RPMI8226 (cell line): ENCODE data around the gene NUDT4.
"Not testable (repeated sequence)": the region's sequence is repeated elsewhere in the genome, so short reads cannot be mapped to it uniquely, and the experiment has no call there.

ENCODE experiments used
- DNase-seq: peaks from one replicate; pipeline ENCODE4 v3.0.0-alpha.2; 2015

NUDT4 gene

DNA sequence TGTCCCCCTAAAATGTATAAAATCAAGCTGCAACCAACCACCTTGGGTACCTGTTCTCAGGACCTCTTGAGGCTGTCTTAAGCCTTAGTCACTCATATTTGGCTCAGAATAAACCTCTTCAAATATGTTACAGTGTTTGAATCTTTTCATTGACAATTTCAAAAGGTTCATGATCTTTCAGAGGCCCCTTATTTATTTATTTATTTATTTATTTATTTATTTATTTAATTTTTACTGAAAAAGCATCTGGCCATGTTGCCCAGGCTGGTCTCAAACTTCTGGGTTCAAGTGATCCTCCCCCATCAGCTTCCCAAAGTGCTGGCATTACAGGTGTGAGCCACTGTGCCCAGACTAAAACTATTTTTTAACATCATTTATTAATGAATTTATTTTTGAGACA, 8.2 kb upstream of the NUDT4 start:
- no peak for DNase-seq

DNA sequence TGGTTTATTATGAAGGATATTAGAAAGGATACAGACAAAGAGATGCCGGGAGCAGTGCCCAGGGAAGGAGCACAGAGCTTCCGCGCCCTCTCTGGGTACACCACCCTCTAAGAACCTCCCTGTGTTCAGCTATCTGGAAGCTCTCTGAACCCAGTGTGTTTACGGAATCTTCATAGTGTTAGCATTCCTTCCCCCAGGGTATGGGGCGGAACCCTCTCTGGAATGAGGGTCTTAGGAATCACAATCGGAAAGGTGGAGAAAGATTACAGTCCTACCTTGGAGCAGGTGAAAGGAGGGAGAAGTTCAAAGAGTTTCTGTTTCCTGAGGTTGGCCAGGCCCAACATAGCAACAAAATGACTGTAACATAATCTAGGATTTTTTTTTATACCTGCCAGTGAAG, 6.8 kb upstream of the NUDT4 start:
- DNase-seq: no peak

DNA sequence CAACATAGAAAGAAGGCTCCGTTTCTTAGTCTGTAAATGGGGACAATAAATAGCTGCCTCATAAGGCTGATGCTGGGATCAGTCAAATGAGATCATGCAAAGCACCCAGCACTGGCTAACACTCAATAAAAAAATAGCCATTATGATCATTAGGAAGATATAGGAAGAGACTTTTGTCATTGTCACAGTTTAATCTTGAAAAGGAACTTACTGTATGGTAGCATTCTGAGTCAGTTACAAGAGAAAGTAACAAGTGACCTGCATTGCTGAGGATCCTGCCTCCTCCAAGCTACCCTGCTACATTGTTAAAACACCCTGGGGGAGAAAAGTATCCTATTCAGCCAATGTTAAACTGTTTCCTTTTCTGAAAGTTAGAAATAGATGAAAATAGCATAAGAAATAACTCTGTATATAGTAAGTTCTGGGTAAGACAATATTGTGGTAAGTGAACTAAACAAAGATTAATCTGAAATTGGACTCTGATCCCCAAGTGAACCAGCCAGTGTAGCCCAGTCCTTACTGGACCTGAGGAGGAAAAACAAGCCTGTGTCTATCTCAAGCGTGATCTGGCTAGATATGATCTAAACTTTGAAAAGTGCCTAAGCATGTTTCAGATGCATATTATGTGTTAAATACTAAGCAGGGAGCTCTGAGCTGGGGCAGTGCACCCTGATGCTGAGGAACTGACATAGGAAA, 3.6 kb upstream of the NUDT4 start:
- no peak for DNase-seq

DNA sequence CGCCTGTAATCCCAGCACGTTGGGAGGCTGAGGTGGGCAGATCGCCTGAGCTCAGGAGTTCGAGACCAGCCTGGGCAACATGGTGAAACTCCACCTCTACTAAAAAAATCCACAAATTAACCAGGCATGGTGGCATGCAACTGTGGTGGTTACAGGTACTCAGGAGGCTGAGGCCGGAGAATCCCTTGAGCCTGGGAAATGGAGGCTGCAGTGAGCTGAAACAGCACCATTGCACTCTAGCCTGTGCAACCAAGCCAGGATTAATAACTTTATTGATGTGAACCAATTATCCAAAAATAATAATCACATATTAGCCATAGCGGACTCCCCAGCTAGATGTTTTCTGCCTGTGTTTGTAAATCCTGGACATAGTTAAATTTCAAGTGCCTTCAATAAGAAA, 1.8 kb upstream of the NUDT4 start:
- DNase-seq: no peak

DNA sequence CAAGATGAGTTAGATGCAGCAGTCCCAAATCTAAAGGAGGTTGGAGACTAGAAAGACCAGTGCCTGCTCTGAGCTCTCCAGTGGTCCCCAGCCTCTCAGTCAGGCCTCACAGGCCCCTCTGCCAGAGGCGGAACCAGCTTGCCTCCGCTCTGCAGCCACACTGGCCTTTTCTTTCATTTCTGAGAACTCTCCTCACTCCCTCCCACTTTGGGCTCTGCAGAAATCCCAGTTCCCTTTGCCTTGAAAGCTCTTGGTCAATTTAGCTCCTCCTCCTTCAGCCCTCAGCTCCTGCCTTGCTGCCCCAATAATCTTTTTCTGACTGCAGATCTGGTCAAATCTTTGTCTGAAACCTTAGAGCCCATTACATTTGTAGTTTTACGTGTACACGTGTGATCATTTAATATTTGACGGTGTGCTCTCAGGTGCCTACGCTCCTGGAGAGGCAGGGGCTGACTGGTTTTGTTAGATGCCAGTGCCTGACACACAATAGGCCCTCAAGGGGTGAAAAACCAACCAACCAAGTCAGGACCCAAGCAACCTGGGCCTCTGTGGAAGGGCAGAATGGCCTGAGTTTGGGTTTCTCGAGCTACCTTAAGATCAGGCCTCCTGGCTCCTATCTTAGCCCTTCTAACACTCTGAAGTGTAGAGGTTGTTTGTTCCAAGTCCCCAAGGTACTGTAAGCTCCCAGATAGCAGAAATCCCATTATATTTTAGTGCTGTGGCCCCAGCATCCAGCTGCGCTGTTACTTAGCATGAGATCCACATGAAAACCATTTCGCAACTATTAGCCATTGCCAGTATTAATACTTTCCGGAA, 1.1 kb upstream of the NUDT4 start:
- DNase-seq: no peak

DNA sequence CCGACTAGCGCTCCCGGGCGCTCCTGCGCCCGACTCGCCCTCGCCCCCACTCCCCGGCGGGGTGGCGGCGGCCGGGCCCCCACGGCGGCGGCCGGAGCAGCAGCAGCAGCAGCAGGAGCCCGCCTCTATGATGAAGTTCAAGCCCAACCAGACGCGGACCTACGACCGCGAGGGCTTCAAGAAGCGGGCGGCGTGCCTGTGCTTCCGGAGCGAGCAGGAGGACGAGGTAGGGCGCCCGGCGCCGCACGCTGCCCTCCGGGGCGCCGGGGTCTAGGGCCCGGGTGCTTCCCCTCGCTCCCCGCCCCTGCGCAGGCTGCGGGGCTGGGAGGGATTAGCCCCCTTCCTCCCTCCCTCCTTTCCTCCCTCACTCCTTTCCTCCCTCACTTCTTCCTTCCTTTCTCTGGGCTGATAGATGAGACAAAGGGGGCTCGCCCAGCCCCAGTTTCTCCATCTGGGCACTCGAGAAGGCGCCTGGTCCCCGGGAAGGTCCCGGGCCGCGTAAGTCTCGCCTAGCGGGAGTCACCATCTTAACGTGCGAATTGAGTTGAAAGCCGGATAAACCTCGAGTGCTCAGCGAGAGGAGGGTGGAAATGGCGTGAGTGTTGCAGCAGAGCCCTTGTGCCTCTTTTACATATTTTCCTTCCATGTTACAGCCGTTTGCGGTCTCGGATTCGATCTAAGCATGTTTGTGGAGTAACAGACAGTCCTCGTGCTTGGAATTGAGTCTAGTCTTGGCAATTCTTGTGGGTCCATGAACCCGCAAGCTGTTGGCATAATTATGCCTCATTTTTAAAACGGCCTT, 672 bp downstream of the NUDT4 start:
- peak; percentile 58 for DNase-seq

DNA sequence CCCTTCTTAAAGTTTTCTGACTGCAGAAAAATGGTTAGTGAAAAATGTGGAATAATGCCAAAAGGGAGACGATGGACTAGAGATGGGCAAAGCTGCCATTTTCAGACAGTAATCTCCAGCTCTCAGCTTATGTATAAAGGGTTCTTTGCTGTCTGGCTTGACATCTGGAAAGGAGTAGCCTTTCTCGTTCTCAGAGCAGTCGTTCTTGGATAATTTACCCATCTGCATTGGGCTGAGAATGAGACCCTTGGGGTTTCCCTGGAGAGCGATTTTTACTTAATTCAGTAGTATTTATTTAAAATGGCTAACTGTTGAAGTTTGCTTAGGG, 1.2 kb downstream of the NUDT4 start:
- DNase-seq: peak; percentile 39

DNA sequence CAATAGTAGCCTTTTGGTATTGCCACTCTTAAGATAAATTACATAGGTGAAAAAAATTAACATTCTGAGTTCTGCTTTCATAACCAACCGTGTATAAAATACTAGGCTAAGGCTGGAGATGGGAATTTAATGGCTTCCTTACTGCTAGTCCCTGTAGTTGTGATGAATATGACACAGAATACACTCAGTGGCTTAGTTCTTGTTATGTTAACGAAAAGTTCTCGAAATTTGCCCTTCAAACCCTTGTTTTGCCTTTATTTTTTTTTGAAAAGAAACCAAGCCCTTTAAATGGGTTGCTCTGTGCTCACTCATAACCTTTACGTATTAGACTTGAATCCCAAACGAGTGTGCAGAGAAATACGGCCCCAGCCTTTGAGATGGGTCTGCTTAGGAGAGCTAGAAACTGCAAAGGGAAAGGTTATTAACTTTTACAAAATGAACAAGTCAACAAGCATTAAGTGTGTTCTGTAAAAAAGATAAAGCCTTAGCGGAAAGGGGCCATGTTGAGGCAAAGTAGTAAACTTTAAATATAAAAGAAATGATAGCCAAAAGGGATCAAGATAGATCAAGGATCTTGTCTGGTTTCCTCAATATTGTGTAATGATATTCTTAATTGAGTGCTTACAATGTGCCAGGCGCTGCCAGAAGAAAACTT, 1.7 kb downstream of the NUDT4 start:
- no peak for DNase-seq

DNA sequence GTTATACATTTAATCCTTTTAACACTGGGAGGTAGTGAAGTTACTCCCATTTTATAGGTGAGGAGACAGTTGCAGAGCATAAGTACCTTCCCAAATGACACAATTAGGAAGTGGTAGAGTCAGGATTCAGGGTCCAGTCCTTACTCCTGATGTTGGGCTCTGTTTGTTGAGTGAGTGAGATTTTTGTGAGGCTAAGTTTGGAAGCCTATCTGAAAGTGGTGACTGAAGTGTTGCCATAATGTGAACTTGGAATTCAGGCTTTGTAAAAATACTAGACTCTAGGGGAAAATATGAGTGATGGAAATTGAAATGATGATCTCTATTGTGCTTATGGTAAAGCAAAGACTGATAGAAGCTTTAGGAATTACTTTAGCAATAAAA, 2.2 kb downstream of the NUDT4 start:
- no peak for DNase-seq

DNA sequence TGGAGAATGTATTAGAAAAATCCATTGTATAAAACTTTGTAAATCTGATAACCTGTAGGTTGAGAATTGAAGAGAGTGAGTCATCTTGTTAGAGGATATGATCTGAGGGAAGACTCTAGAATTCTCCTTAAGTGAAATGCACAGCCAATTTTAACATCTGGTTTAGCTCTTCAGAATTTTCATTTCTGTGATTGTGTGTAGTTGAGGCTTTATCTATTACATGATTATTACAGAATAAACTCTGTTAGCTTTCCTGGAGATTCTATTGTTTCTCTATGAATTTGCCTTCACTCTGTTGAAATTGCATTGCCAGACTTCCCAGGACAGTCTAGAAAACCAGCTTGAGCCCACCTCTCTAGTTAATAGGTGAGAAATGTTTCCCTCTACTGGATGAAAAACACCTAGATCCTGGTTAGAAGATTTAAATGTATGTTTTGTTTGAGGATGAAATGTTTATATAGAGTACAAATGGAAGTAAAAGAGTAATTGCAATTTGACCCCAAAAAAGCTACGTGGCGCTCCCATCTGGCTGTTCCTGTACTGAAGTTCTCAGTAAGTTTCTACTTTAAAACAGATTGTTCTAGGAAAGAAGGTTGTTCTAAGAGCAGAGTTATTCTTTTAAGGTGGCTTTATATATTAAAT, 2.9 kb downstream of the NUDT4 start:
- DNase-seq: peak; percentile 21

DNA sequence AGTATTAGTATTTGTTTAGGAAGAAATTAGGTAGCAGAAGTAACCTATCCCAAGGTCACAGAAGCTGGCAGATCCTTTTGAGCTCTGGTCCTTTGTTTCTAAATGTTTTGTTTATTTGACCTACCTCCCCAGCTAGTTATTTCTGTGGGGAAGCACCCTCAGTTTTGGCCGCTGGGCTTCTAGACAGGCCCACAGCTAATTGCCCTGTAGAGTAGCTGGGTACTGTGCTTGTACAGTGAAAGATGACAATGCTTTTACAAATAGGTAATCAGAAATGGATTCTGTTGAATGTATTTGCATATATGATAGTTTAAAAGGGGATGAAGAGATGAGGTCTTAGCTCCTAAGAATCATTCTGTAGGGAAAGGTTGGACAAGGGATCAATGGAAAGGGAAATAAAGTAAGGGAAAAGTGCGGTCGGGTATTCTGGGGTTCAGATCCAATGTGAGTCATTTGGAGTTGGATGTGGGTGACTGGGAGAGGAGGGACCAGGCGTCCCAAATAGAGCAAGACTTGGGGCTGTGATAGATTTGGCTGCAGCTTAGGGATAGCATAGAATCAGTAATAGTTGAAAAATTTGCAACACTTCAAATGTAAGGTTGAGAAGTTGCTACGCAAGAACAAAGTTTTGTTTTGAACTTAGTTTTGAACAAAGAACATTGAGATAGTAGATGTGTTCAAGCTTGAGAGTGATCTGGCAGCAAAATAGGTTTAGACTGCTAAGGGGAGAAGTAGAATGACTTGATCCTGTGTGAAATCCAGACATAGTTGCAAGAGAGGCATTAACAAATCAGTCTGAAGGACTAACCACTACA, 3.6 kb downstream of the NUDT4 start:
- DNase-seq: no peak

DNA sequence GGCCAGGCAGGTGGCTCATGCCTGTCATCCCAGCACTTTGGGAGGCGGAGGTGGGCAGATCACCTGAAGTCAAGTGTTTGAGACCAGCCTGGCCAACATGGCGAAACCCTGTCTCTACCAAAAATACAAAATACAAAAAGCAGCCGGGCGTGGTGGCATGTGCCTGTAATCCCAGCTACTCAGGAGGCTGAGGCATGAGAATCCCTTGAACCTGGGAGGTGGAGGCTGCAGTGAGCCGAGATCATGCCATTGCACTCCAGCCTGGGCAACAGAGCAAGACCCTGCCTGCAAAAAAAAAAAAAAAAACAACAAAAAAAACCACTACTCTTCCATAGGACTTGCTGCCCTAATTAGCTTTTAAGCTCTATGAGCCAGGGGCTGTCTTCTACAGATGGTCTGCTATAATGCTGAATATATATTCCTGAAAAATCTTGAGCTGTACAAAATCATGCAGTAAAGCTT, 4.3 kb downstream of the NUDT4 start:
- not testable (repeated sequence) for DNase-seq

DNA sequence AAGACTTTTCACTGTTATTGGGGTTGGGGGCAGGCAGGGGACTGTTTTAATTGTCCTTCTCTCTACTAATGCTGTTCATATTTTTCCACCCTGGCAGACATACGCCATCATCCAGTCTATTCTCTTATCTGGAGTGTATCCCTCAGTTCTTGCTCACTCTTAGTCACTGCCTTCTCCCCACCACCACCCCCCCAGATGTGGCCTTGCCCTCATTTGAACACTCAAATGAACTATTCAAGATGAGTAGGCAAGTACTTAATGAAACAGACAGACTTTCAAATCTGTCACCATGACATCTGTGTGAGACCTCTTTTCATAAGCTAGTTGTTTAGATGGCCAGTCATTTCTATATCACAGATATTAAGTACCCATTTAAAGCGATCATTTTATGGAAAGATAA, 10.1 kb downstream of the NUDT4 start:
- DNase-seq: no peak

DNA sequence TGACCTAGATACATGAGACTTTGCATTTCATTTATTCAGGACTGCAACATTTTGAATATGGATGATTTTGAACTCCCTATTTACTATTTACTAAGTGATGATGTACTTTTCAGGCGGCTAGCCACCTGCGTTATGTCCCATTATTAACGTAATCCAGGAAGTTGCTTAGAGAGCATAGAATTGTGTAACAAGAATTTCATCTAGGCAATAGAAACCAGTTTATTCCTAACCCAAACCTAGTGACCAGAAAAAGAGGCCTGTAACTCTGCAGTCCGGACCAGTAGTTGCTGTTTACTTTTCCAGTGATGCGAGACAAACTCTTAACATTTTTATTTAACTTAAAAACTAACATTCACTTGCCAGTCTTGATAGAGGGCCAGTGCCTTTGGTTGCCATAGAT, 12.3 kb downstream of the NUDT4 start:
- no peak for DNase-seq

DNA sequence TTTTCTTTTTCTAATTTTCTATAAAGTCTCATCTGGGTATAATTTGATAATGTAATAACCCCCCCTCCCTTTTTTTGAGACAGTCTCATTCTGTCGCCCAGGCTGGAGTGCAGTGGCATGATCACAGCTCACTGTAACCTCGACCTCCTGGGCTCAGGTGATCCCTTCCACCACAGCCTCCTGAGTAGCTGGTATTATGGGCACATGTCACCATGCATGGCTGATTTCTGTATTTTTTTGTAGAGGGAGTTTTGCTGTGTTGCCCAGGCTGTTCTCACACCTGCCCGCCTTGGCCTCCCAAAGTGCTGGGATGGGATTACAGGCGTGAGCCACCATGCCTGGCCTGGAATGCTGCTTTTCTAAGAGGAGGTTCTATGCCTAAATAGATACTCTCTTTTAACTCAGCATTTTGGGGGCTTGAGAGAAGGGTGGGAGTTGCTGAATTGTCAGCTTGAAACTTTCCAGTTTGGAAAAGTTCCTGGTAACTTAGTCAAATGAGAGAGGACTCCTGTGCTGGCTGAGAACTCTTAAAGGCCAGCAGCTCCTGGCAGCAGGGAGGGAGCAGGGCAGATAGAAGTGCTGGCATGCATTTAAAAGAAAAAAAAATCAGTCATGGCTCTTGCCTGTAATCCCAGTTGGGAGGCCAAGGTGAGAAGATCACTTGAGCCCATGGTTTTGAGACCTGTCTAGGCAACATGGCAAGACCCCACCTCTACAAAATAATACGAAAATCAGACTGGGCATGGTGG, 13.0 kb downstream of the NUDT4 start:
- DNase-seq: no peak

DNA sequence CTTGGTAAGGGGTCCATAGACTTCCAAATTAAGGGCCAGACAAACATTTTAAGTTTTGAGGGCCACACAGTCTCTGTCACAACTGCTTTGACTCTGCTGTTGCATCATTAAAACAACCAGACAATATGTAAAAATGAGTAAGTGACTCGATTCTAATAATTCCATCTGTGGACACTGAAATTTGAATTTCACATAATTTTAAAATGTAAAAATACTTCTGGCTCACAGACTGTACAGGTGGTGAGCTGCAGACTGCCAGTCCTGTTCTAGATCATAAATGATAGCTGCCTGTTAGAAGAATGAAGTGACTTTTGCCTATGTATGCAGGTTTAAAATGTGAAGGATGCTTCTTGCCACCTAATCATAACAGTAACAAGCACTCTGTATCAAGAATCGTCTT, 15.7 kb downstream of the NUDT4 start:
- no peak for DNase-seq

DNA sequence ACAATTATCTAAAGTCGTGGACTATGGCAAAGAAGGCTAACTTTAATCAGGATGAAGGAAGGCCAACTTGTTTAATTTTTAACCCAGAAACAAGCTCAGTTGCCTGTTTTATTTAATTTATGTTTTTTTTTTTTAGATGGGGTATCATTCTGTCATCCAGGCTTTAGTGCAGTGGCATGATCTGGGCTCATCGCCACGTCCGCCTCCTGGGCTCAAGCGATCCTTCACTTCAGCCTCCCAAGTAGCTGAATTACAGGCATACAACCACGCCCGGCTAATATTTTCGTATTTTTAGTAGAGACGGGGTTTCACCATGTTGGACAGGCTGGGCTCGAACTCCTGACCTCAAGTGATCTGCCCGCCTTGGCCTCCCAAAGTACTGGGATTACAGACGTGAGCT, 19.7 kb downstream of the NUDT4 start:
- DNase-seq: no peak

DNA sequence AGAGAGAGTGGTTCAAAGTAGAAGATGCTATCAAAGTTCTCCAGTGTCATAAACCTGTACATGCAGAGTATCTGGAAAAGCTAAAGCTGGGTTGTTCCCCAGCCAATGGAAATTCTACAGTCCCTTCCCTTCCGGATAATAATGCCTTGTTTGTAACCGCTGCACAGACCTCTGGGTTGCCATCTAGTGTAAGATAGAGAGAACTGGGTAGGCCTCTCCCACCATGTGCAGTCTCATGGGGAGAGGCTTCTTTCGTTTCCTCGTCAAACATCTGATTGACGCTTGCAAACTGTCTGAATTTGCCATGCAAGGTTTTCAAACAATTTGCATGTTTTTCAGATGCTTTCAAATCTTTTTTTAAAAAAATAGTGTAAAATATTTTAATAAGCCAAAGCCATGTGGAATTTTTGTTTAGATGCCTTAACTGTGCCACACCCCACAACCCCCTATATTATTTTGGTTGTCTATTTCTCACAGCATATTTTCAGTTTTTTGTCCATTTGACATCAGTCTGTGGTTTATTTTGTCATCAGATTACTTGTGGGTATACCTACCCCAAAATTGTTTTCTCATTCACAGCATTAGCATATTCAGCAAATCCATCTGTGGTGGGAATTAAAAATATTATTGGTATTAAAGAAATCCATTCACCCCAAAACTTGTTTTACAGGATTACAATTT, 21.6 kb downstream of the NUDT4 start:
- DNase-seq: not testable (repeated sequence)

DNA sequence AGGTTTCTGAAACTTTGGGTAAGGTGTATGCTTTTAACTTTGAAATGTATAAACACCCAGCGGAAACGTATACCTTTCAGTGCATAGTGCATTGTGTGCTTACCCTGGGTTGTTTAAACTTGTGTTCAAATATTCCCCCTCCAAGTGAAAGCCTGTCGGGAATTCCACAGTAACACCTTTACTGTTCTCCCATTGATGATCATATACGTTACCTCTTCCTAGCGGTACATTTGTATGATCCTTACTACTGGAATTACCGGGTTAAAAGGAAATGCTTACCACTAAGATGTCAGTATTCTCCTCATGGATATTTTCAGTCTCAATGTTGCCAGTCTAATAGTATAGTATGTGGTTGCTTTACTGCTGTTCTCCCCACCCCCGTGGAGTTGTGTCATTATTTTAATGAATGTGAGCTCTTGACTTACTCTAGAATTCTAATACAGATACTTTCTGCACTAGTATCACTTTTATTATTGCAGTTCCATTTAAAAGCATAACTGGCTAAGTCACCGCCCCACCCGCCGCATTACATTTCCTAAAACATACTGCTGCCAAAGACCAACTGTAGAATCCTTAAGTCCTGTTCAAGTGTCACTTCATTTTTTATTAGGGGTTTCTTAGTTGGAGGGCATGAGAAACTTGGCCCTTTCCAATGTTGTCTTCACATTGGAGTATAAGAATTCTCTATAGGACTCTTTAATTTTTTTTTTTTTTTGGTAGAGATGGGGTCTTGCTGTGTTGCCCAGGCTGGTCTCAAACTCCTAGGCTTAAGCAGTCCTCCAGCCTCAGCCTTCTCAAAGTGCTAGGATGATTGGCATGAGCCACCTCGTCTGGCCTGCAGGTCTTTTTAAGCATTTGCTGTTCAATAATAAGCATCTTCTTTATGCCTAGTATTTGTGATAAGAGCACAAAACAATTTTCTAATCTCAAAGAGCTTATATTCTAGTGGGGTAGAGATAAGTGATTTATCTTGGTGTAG, 24.9 kb downstream of the NUDT4 start:
- DNase-seq: no peak
